Lung (tissue), 12 donors: ENCODE measurements around the gene IQSEC1. TPM values are rescaled to one million over a fixed set of nuclear protein-coding genes. Genes with fewer than 3 reads are reported as not detected.

Experiments used
- ATAC-seq: fragments of 200-7000 bp; cut with Tn5 transposase; one replicate; pipeline ENCODE4 v1.9.1; 2020; ENCODE audit warnings: moderate number of reproducible peaks; ENCODE audit not compliant: insufficient read depth, low FRiP score
- DNase-seq, 3 donors: peaks; one replicate each; pipeline ENCODE4 v3.0.0-alpha.2; 2013 to 2017
- H3K27ac ChIP-seq, 2 donors: one replicate each; pipeline ENCODE4 v1.5.1; 2013; ENCODE audit warnings: mild to moderate bottlenecking in 2 of 2, moderate library complexity in 2 of 2, control low read depth in 1 of 2, inconsistent platforms in 1 of 2, low read depth in 1 of 2, low read length in 1 of 2
- H3K27me3 ChIP-seq, 3 donors: one replicate each; pipeline ENCODE4 v1.5.1; 2013; ENCODE audit warnings: low read length in 2 of 3; ENCODE audit not compliant: control insufficient read depth in 3 of 3, insufficient read depth in 3 of 3
- H3K36me3 ChIP-seq, 4 donors: one replicate each; pipeline ENCODE4 v1.5.1; 2013; ENCODE audit warnings: low read length in 4 of 4, mild to moderate bottlenecking in 1 of 4, moderate library complexity in 1 of 4; ENCODE audit not compliant: control insufficient read depth in 4 of 4, insufficient read depth in 4 of 4
- H3K4me1 ChIP-seq, 5 donors: one replicate each; pipeline ENCODE4 v1.5.1; 2013; ENCODE audit warnings: low read length in 5 of 5, mild to moderate bottlenecking in 2 of 5, moderate library complexity in 1 of 5; ENCODE audit not compliant: control insufficient read depth in 5 of 5, insufficient read depth in 5 of 5
- H3K4me3 ChIP-seq: one replicate; pipeline ENCODE4 v1.5.1; 2013; ENCODE audit warnings: mild to moderate bottlenecking, control low read depth, moderate library complexity
- H3K9ac ChIP-seq, 2 donors: one replicate each; pipeline ENCODE4 v1.5.1; 2013; ENCODE audit warnings: low read length in 2 of 2, control low read depth in 1 of 2; ENCODE audit not compliant: insufficient read depth in 1 of 2
- H3K9me3 ChIP-seq, 4 donors: one replicate each; pipeline ENCODE4 v1.5.1; 2013; ENCODE audit warnings: low read length in 3 of 4, mild to moderate bottlenecking in 1 of 4, moderate library complexity in 1 of 4; ENCODE audit not compliant: control insufficient read depth in 4 of 4, insufficient read depth in 3 of 4
- CTCF ChIP-seq: IDR thresholded peaks from 2 replicates; pipeline ENCODE4 v1.5.1; 2012; ENCODE audit warnings: mild to moderate bottlenecking; ENCODE audit errors: control extremely low read depth, extremely low read depth
- WGBS, 2 donors: extraction: QIAGEN DNeasy Blood & Tissue Kit; methylation state at CpG; one replicate each; pipeline ENCODE4 v1.1.7; 2013; 5-methylcytosine and 5-hydroxymethylcytosine counted together
- polyA plus RNA-seq, 2 donors: library from polyadenylated mRNA; stranded (reverse); fragments of 200-250 nt; gene quantifications; one replicate each; pipeline ENCODE4 v1.2.1, GENCODE V29; 2013
- total RNA-seq, 2 donors: library from RNA; depleted of rRNA in 1 of 2; stranded (reverse); fragments of >200 nt in 1 of 2; gene quantifications; one replicate each; pipeline ENCODE4 v1.2.1, GENCODE V29; 2014 to 2021
- donor health status: control.
- donor health status: control.
- donor health status: Bipolar disorder and iron deficiency.
- donor health status: healthy.
- donor health status: DM: yes; HTN: yes; CAD: no.

The IQSEC1 gene
- total and polyA plus RNA-seq, 4 donors, result 13.9 to 69.1 (median 31.1) TPM

- DNase-seq, result no peak
- Histone ChIP-seq H3K4me3 (no peak overlapping the region), H3K9ac (no peak overlapping the region), H3K4me1 (no peaks in the 10 kb centered on the region), H3K36me3 (no peaks in the 10 kb centered on the region), H3K9me3 (no peaks in the 10 kb centered on the region), H3K27me3 (no peaks in the 10 kb centered on the region), H3K27ac (no peak overlapping the region)
- no peak for TF ChIP-seq CTCF
- WGBS, 2 donors, result 79 to 82% methylated on average over 14 of the region's 14 CpGs
- ATAC-seq, result no peak
Measured at GRCh38 chr3:13088028-13089006, 15.1 kb upstream of the IQSEC1 start.

GRCh38 chr3:13087320-13087990, 14.2 kb upstream of the IQSEC1 start:
- no peak overlapping the region for H3K4me3 ChIP-seq
- no peak overlapping the region for H3K9ac ChIP-seq
- no peaks in the 10 kb centered on the region for H3K9me3 ChIP-seq
- no peak overlapping the region for H3K27ac ChIP-seq
- WGBS, 2 donors, result 70 to 74% methylated on average over 11 of the region's 11 CpGs
- H3K36me3 ChIP-seq, result no peaks in the 10 kb centered on the region
- H3K27me3 ChIP-seq, result no peaks in the 10 kb centered on the region
- ATAC-seq (no peak), DNase-seq (no peak)
- TF ChIP-seq CTCF, result no peak
- no peaks in the 10 kb centered on the region for H3K4me1 ChIP-seq

- 70 to 78% methylated on average over 7 of the region's 7 CpGs for WGBS, 2 donors
- no peaks in the 10 kb centered on the region for H3K36me3 ChIP-seq
- no peak overlapping the region for H3K27ac ChIP-seq
- no peak for DNase-seq
- TF ChIP-seq CTCF, result no peak
- H3K9me3 ChIP-seq, result no peaks in the 10 kb centered on the region
- no peak overlapping the region for H3K4me3 ChIP-seq
- peaks cover 0 to 5% (median 0%) of the 10 kb centered on the region in 3 donors for H3K27me3 ChIP-seq
- no peak for ATAC-seq
- H3K4me1 ChIP-seq, result no peaks in the 10 kb centered on the region
- no peak overlapping the region for H3K9ac ChIP-seq
Measured at GRCh38 chr3:13086531-13086981, 13.3 kb upstream of the IQSEC1 start.
